Measurements from ENCODE around the gene PHACTR1.

PHACTR1 gene

GRCh38 chr6:12849809-12850198 is 133.2 kb downstream of the PHACTR1 start:
- DNase-seq: peak; percentile 12

GRCh38 chr6:12851123-12851695 is 134.6 kb downstream of the PHACTR1 start:
- peak; percentile 13 for DNase-seq

- DNase-seq: no peak
Measured at GRCh38 chr6:12861603-12862002, 145.0 kb downstream of the PHACTR1 start.

GRCh38 chr6:12865117-12865516 is 148.6 kb downstream of the PHACTR1 start:
- DNase-seq: no peak

GRCh38 chr6:12865671-12866181 is 149.2 kb downstream of the PHACTR1 start:
- DNase-seq: no peak

GRCh38 chr6:12866422-12867029 is 150.0 kb downstream of the PHACTR1 start:
- no peak for DNase-seq

GRCh38 chr6:12869816-12870432 is 153.4 kb downstream of the PHACTR1 start:
- no peak for DNase-seq

GRCh38 chr6:12873691-12874090 is 157.1 kb downstream of the PHACTR1 start:
- DNase-seq: no peak

- peak; percentile 89 for DNase-seq
Measured at GRCh38 chr6:12875051-12875450, 158.5 kb downstream of the PHACTR1 start.

- DNase-seq: no peak
Measured at GRCh38 chr6:12878741-12879140, 162.2 kb downstream of the PHACTR1 start.

- no peak for DNase-seq
Measured at GRCh38 chr6:12882761-12883290, 166.3 kb downstream of the PHACTR1 start.

- DNase-seq: no peak
Measured at GRCh38 chr6:12884983-12885382, 168.4 kb downstream of the PHACTR1 start.

- no peak for DNase-seq
Measured at GRCh38 chr6:12886961-12887775, 170.6 kb downstream of the PHACTR1 start.

- DNase-seq: no peak
Measured at GRCh38 chr6:12890171-12890790, 173.7 kb downstream of the PHACTR1 start.

- no peak for DNase-seq
Measured at GRCh38 chr6:12891595-12891994, 175.0 kb downstream of the PHACTR1 start.

- DNase-seq: peak; percentile 60
Measured at GRCh38 chr6:12892151-12892550, 175.6 kb downstream of the PHACTR1 start.

GRCh38 chr6:12893036-12893435 is 176.5 kb downstream of the PHACTR1 start:
- no peak for DNase-seq

GRCh38 chr6:12895721-12896120 is 179.2 kb downstream of the PHACTR1 start:
- no peak for DNase-seq

GRCh38 chr6:12896208-12896733 is 179.7 kb downstream of the PHACTR1 start:
- no peak for DNase-seq

- no peak for DNase-seq
Measured at GRCh38 chr6:12898603-12899002, 182.0 kb downstream of the PHACTR1 start.

- DNase-seq: no peak
Measured at GRCh38 chr6:12899046-12899833, 182.7 kb downstream of the PHACTR1 start.
